NCI-H446 treated with DMSO at 0.1 percent for 48 hours (cell line): ENCODE data around the gene CDK4.

Experiments
- DNase-seq: peaks from one replicate; lab custom pipeline; 2025; lab: John Stamatoyannopoulos, UW

Gene CDK4

DNA sequence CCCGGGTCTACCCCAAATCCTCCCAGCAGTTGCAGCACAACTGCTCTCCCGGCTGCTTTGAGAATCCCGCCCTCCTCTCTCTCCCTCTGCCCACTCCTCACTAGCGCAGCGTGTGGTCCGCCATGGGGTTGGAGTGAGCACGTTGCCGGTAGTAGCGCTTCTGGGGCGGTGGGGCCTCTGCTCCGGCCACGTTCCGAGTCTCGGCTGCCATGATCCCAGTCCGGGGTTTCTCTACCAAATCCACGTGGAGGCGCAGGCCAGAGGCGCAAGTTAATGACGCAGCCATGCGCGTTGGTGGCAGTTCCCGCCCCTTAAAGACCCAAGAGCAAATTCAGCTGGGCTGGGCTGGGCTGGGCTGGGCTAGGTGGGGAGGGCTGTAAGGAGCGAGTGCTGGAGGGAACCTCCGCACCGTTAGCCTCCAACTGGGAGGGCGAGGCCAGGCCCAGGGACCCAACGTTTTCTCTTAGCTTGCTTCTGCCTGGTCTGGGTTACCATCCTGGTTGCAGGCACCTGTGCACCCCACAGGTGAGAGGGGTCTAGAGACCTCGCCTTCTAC lies 19.8 kb upstream of the CDK4 start, which contains the start of gene METTL1:
TSS of gene METTL1 (minus strand) at position 233 of the 556 bp plus-strand sequence. CDS start at position 211, 22 bp downstream.
- peak; percentile 94 for DNase-seq

- DNase-seq: peak; percentile 87
These were observed 19.2 kb upstream of the CDK4 start for GRCh38 chr12:57771236-57771872.

GRCh38 chr12:57770734-57771133 lies 18.6 kb upstream of the CDK4 start:
- DNase-seq: no peak

DNA sequence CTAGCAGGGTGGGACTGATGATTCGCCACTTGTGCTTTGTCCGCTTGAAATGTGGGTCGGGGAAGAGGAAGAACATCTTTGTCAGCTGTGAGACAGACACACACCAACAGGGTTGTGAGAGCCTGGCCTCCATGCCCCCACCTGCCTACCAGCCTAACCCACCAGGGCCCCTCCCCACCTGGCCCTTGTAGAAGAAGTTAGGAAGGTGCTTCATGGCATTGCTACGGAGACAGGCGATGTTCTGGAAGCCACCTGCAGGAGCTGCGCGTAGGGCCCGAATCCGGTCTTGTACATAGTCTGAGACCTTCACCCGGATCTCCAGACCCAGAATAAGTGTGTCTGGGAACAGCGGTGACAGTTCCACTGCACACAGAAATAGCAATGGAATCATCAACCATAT lies 17.5 kb upstream of the CDK4 start:
- no peak for DNase-seq

DNA sequence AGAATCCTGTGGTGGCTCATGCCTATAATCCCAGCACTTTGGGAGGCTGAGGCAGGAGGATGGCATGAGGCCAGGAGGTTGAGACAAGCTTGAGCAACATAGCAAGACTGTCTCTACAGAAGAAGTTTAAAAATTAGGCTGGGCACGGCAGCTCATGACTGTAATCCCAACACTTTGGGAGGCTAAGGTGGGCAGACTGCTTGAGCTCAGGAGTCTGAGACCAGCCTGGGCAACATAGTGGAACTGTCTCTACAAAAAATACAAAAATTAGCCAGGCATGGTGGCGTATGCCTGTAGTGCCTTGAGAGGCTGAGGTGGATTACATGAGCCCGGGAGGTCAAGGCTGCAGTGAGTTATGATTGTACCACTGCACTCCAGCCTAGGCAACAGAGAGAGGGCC lies 15.8 kb upstream of the CDK4 start:
- no peak for DNase-seq

DNA sequence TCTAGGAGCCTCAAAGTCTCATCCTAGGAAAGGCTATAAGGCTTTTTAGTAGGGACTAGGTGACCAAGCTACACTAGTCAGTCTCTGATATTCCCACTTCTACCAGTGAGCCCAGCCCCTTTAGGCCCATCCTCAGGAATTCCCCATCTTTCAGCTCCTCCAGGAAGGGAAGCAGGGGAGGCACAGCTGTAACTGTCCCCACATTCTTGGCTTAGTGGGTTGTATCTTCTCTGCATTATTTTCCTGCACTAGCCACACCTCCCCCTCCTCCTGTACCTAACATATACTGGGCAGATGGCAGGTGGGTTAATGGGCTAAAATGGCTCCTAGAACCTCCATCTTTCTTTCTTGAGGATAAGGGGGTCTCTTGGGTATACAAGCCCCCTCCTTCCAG lies 15.2 kb upstream of the CDK4 start:
- no peak for DNase-seq

GRCh38 chr12:57766464-57767304 lies 14.6 kb upstream of the CDK4 start, which contains the start of gene CYP27B1:
Gene CYP27B1, minus strand, starts transcription at chr12:57767078. Its CDS starts 37 bp downstream, at chr12:57767041.
- no peak for DNase-seq

DNA sequence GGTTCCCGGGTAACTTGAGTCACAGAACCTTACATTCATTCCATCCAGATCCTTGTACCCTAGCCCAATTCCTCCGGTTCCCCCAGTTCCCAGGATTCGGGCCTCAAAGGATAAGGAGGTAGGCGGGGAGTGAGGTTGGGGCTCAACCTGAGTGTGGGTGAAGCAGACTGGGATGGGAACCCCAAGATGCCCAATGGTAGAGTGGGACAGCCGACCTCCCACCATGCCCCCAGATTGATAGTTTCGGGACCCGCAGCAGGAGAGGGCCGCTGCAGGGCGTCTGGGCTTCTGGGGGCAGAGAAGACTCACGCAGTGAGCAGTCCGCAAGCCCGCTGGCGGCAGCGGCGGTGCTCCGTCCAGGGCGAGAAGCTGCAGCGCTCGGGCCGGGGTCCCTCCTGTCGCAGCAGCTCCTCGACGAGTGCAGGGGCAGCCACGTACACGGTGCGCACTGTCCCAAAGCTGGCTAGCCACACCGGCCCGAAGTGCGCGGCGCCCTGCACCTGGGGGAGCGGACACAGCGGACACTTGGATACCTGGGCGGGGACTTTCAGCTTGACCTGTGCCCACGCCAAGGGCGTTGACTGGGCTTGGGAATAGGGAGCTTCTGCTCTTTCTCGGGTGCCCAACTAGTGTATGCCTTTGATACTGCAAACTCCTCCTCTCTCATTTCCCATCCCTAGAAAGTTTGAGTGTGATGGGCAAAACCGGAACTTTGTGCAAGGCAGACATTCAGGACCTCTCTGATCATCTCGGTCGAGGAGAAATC lies 13.8 kb upstream of the CDK4 start:
- DNase-seq: no peak

DNA sequence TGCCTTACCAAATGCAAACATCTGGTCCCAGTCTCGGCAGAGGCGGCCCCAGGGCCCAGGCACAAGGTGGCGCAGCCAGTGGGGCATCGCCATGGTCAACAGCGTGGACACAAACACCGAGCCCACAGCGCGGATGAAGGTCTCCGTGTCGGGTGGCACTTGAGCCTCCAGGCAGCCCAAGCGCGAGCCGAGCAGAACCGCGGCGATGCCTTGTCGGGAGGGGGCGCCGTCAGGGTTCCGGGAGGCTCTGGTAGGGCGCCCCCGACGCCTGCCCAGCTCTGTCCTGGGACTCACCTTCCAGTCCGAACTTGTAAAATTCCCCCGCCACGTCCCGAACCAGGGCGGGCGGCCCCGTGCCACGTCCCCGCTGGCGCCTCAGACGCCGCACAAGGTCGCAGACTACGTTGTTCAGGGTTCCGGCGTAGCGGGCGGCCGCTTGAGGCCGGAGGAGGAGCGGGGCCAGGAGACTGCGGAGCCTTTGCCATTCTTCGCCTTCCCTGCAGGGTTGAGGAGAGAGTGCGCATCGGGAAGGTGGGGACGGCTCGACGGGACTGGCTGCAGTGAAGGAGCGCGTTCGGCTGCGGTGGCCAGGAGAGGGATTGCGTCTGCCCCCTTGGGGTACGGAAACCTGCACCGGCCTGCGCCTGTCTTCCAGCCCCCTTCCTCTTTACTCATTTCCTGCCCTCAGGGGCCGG lies 13.0 kb upstream of the CDK4 start:
- no peak for DNase-seq

- DNase-seq: no peak
These were observed 12.5 kb upstream of the CDK4 start for GRCh38 chr12:57764662-57765002.

DNA sequence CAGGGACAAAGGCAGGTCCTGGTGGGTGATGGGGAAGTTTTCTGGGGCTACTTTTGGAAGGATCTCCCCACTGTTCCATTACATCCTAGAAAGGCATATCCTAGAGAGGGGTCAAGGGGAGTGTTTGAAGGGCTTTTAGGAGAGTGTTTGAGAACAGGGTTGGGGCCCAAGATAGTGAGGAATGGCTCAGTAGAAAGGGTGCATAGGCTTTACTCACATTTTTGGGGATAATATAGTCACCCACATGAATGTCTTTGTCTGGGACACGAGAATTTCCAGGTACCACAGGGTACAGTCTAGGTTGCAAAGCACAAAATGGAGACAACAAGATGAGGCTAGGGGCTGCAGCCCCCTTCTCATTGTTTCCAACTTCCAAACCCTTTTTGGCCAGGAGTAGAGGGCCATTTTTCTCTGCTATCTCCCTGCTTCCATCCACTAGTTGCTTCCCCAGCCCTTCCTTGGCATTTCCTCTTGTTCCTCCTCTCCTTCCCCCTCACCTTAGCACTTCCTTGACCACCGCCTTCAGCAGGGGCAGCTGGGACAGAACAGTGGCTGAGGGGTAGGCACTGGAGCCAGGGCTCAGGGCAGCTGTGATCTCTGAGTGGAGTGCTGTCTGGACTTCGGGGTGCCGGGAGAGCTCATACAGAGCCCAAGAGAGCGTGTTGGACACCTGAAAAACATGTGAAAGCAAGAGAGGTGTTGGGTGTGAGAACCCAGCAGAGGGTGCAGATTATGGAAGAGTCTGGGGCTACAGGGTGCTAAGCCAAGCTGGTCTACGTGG lies 12.0 kb upstream of the CDK4 start:
- DNase-seq: no peak

- no peak for DNase-seq
These were observed 10.4 kb upstream of the CDK4 start for GRCh38 chr12:57762463-57762862.

DNA sequence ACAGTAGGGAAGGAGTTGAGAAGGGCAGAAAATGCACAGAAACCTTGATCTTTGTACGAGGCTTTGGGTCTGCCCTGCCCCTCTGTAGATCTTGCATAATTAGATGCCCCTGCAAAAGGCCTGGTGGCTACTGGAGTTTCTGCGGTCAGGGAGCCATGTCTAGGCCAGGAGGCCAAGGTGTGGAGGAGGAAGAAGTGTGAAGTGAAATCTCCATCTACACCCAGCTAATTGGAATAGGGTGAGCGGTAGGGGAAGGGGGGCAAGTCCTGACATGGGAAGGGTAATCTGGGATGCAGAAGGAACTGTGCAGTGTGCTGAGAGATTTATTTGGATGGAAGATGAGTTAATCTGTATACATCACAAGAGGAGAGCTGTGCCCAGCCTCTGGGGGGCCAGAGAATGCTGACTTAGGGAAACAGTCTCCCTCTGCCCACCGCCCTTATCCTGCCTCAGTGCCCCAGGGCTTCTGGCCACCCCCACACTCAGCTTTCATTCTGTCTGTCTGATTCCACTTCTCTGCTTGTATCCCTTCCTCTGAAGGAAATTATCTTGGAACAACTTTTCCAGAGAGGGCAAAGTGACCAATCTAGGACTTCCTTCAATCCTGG lies 9.4 kb upstream of the CDK4 start:
- no peak for DNase-seq

GRCh38 chr12:57760347-57760982 lies 8.4 kb upstream of the CDK4 start:
- DNase-seq: no peak

DNA sequence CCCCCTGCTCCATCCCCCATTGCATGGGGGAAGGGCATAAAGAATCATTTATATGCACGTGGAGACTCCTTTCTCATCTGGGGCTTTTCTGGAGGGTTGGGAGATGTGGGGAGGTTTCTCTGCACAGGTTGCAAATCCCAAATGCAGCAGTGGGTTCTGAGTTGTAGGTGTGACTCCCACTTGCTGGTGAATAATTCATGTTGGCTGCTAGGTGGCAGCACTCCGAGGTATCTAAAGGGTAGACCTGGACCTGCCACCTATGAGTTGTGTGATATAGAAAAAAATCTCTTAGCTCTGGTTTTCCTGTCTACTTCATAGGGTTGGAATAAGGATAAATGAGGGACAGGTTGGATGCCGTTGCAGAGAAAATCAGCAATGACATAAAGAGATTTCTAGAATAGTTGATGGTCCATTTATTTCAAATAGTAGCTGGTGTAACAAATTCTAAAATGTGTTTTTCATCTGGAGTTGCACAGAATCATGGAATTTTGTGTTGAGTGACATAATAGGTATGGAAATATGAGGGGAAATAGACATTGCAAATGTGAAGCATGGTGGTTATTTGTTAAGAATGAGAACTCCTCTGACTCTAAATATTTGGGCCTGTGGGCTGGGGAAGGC lies 7.4 kb upstream of the CDK4 start:
- no peak for DNase-seq

DNA sequence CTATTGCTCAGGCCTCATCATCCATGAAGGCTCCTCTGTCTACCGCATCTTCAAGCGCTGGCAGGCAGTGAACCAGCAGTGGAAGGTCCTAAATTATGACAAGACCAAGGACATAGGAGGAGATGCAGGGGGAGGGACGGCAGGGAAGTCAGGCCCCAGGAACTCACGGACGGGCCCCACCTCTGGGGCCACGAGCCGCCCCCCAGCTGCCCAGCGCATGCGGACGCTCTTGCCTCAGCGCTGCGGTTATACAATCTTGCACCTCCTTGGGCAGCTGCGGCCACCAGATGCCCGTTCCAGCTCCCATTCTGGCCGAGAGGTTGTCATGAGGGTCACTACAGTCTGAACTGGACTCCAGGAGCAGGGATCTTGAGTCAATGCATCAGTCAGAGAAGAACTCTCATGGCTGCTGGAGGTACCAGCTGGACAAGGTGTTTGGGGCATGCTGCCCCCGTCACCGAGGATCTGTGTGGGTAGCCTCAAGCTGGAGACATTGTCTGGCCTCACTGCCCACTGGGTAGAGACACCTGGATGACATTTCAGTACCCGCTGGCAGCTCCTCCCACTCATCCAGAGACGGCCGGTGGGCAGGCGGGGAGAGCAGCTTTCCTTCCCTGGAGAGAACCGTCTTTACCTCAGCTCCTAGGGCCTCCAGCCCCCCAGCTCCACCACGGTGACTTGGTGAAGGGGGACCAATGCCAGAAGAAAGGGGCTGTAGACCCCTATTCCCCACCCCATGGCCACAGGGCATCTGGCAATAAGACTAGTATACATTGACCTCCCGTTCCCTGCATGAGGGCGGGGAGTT lies 6.6 kb upstream of the CDK4 start:
- no peak for DNase-seq

DNA sequence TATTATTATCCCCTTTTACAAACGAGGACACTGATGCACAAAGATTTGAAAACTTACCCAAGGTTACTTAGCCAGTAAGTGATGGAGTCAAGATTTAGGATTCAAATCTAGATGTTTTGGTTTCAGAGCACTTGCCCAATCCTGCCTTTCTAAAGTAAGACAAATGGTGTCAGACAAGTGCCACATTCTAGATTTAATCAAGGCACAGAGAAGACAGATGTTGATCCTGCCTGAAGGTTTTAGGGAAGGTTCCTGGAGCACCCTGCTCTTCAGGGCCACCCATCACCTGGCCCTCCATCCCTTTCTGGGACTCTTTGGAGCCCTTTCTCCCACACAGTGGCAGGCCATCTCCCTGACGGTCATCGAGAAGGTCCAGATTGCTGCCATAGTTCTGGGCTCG lies 5.7 kb upstream of the CDK4 start:
- DNase-seq: no peak

GRCh38 chr12:57756406-57757341 lies 4.6 kb upstream of the CDK4 start:
- DNase-seq: no peak
